ENCODE results near the gene PIM3. TPM values are rescaled to one million over a fixed set of nuclear protein-coding genes. Genes with fewer than 3 reads are reported as not detected.

The PIM3 gene
- total RNA-seq, 1 experiment from 2014 or later, result 86.3 TPM

- no peak overlapping the region for H3K4me3 Mint-ChIP-seq (ENCODE audit: low read depth, unreplicated experiment)
- no peaks in the 10 kb centered on the region for H3K27me3 Mint-ChIP-seq (ENCODE audit: unreplicated experiment)
- H3K4me1 Mint-ChIP-seq (ENCODE audit: low read depth, unreplicated experiment), result no peaks in the 10 kb centered on the region
- TF ChIP-seq CTCF (IDR thresholded peaks at IDR 0.05; ENCODE audit: unreplicated experiment), result no peak
- no peak overlapping the region for H3K27ac Mint-ChIP-seq (ENCODE audit: unreplicated experiment)
- DNase-seq, result no peak
- H3K36me3 Mint-ChIP-seq (ENCODE audit: insufficient read depth, unreplicated experiment), result peaks cover 10% of the 10 kb centered on the region
- no peaks in the 10 kb centered on the region for H3K9me3 Mint-ChIP-seq (ENCODE audit: low read depth, unreplicated experiment)
- intact Hi-C loops (cut with micrococcal nuclease; ENCODE audit: unreplicated experiment), result no loop called here
- CTCF ChIA-PET, result no interaction called here
- no TSS peak for BruUV-seq (replicated peaks)
These were observed 39.5 kb downstream of the PIM3 start for GRCh38 chr22:49999946-50000586.

- H3K27me3 Mint-ChIP-seq (ENCODE audit: unreplicated experiment), result no peaks in the 10 kb centered on the region
- no peak overlapping the region for H3K4me3 Mint-ChIP-seq (ENCODE audit: low read depth, unreplicated experiment)
- H3K36me3 Mint-ChIP-seq (ENCODE audit: insufficient read depth, unreplicated experiment), result peaks cover 10% of the 10 kb centered on the region
- H3K4me1 Mint-ChIP-seq (ENCODE audit: low read depth, unreplicated experiment), result no peaks in the 10 kb centered on the region
- H3K27ac Mint-ChIP-seq (ENCODE audit: unreplicated experiment), result no peak overlapping the region
- H3K9me3 Mint-ChIP-seq (ENCODE audit: low read depth, unreplicated experiment), result no peaks in the 10 kb centered on the region
- no peak for DNase-seq
- intact Hi-C loops (cut with micrococcal nuclease; ENCODE audit: unreplicated experiment), result no loop called here
- BruUV-seq (replicated peaks), result no TSS peak
- CTCF ChIA-PET, result no interaction called here
- no peak for TF ChIP-seq CTCF (IDR thresholded peaks at IDR 0.05; ENCODE audit: unreplicated experiment)
These were observed 40.2 kb downstream of the PIM3 start for GRCh38 chr22:50000587-50001387.

GRCh38 chr22:50001388-50002231 lies 41.0 kb downstream of the PIM3 start:
- H3K27ac Mint-ChIP-seq (ENCODE audit: unreplicated experiment), result no peak overlapping the region
- BruUV-seq (replicated peaks), result no TSS peak
- no peak for DNase-seq
- intact Hi-C loops (cut with micrococcal nuclease; ENCODE audit: unreplicated experiment), result no loop called here
- CTCF ChIA-PET, result interaction anchor here (0.7 kb wide), 1 partner anchor 30 kb away, joined by 5 read pairs; no protein-coding TSS in a partner anchor
- no peak overlapping the region for H3K4me3 Mint-ChIP-seq (ENCODE audit: low read depth, unreplicated experiment)
- no peaks in the 10 kb centered on the region for H3K27me3 Mint-ChIP-seq (ENCODE audit: unreplicated experiment)
- H3K36me3 Mint-ChIP-seq (ENCODE audit: insufficient read depth, unreplicated experiment), result peaks cover 15% of the 10 kb centered on the region
- TF ChIP-seq CTCF (IDR thresholded peaks at IDR 0.05; ENCODE audit: unreplicated experiment), result no peak
- peaks cover 7% of the 10 kb centered on the region for H3K4me1 Mint-ChIP-seq (ENCODE audit: low read depth, unreplicated experiment)
- no peaks in the 10 kb centered on the region for H3K9me3 Mint-ChIP-seq (ENCODE audit: low read depth, unreplicated experiment)

GRCh38 chr22:50002791-50003190 lies 42.2 kb downstream of the PIM3 start:
- DNase-seq, result no peak
- H3K27ac Mint-ChIP-seq (ENCODE audit: unreplicated experiment), result no peak overlapping the region
- no peak for TF ChIP-seq CTCF (IDR thresholded peaks at IDR 0.05; ENCODE audit: unreplicated experiment)
- no peak overlapping the region for H3K4me3 Mint-ChIP-seq (ENCODE audit: low read depth, unreplicated experiment)
- CTCF ChIA-PET, result interaction anchor here (0.8 kb wide), 1 partner anchor 27 kb away, joined by 3 read pairs; no protein-coding TSS in a partner anchor
- intact Hi-C loops (cut with micrococcal nuclease; ENCODE audit: unreplicated experiment), result no loop called here
- BruUV-seq (replicated peaks), result no TSS peak
- H3K36me3 Mint-ChIP-seq (ENCODE audit: insufficient read depth, unreplicated experiment), result peaks cover 15% of the 10 kb centered on the region
- H3K9me3 Mint-ChIP-seq (ENCODE audit: low read depth, unreplicated experiment), result no peaks in the 10 kb centered on the region
- H3K27me3 Mint-ChIP-seq (ENCODE audit: unreplicated experiment), result no peaks in the 10 kb centered on the region
- peaks cover 10% of the 10 kb centered on the region for H3K4me1 Mint-ChIP-seq (ENCODE audit: low read depth, unreplicated experiment)

All from Calu3 (cell line).